ENCODE measurements around the gene ASIC1.
A peak's percentile ranks its signal among the peaks of the same experiment; 100 is the strongest.
"Not testable (repeated sequence)": the region's sequence is repeated elsewhere in the genome, so short reads cannot be mapped to it uniquely, and the experiment has no call there.

Gene ASIC1

GRCh38 chr12:50061946-50062686 is 4.7 kb downstream of the ASIC1 start:
- peak; percentile 61 for DNase-seq

GRCh38 chr12:50062728-50063460 is 5.5 kb downstream of the ASIC1 start:
- DNase-seq = peak; percentile 31

- DNase-seq = peak; percentile 23
Observed at GRCh38 chr12:50065726-50066310, 8.4 kb downstream of the ASIC1 start.

GRCh38 chr12:50066402-50066801 is 9.0 kb downstream of the ASIC1 start:
- DNase-seq = peak; percentile 88

- no peak for DNase-seq
Observed at GRCh38 chr12:50069069-50069468, 11.7 kb downstream of the ASIC1 start.

GRCh38 chr12:50069539-50069938 is 12.1 kb downstream of the ASIC1 start:
- DNase-seq = no peak

- peak; percentile 76 for DNase-seq
Observed at GRCh38 chr12:50070314-50071060, 13.1 kb downstream of the ASIC1 start.

GRCh38 chr12:50072198-50072907 is 15.0 kb downstream of the ASIC1 start:
- no peak for DNase-seq

- DNase-seq = no peak
Observed at GRCh38 chr12:50073206-50073605, 15.8 kb downstream of the ASIC1 start.

- no peak for DNase-seq
Observed at GRCh38 chr12:50073712-50074111, 16.3 kb downstream of the ASIC1 start.

GRCh38 chr12:50074936-50075807 is 17.8 kb downstream of the ASIC1 start:
- DNase-seq = peak; percentile 68

GRCh38 chr12:50075808-50076170 is 18.4 kb downstream of the ASIC1 start:
- no peak for DNase-seq

GRCh38 chr12:50077099-50077498 is 19.7 kb downstream of the ASIC1 start:
- DNase-seq = no peak

- DNase-seq = no peak
Observed at GRCh38 chr12:50078281-50078680, 20.9 kb downstream of the ASIC1 start.

- no peak for DNase-seq
Observed at GRCh38 chr12:50079771-50080170, 22.4 kb downstream of the ASIC1 start.

GRCh38 chr12:50081096-50081808 is 23.9 kb downstream of the ASIC1 start:
- no peak for DNase-seq

GRCh38 chr12:50082644-50083043 is 25.2 kb downstream of the ASIC1 start:
- DNase-seq = no peak

GRCh38 chr12:50083301-50083700 is 25.9 kb downstream of the ASIC1 start:
- DNase-seq = no peak

GRCh38 chr12:50084409-50084774 is 27.0 kb downstream of the ASIC1 start:
- not testable (repeated sequence) for DNase-seq

GRCh38 chr12:50084775-50085614 is 27.6 kb downstream of the ASIC1 start, which contains the start of gene SMARCD1:
TSS of gene SMARCD1 (plus strand) at chr12:50085342. CDS start at chr12:50085370, 28 bp downstream.
- peak; percentile 93 for DNase-seq

Measured in fibroblast of skin of right quadriceps (primary cell).